Omental fat pad (tissue), 4 donors: Measurements from ENCODE around the gene SNRNP48. TPM values are rescaled to one million over a fixed set of nuclear protein-coding genes. Genes with fewer than 3 reads are reported as not detected.

Experiments
- ATAC-seq: fragments of 150-250 bp; one replicate; pipeline ENCODE4 v1.9.1; 2016; ENCODE audit warnings: mild to moderate bottlenecking, moderate library complexity; ENCODE audit not compliant: low FRiP score
- DNase-seq: peaks from one replicate; pipeline ENCODE4 v3.0.0-alpha.2; 2019; ENCODE audit warnings: low spot score
- CTCF ChIP-seq, 3 donors: fragments of 450-650 bp; IDR thresholded peaks; one replicate each; pipeline ENCODE4 v1.5.1; 2016 to 2017; ENCODE audit warnings: antibody characterized with exemption in 3 of 3, mild to moderate bottlenecking in 3 of 3, moderate library complexity in 2 of 3
- total RNA-seq, 4 donors: library from RNA; depleted of rRNA; stranded (reverse); fragments of >200 nt; gene quantifications; one replicate each; pipeline ENCODE4 v1.1.0, GENCODE V29; 2016

Gene SNRNP48
- total RNA-seq, 4 donors from 2014 or later: 8.4 to 14.2 (median 11.5) TPM

GRCh38 chr6:7569082-7569481 lies 20.9 kb upstream of the SNRNP48 start:
- no peak for TF ChIP-seq CTCF (IDR thresholded peaks at IDR 0.05)
- DNase-seq: no peak

GRCh38 chr6:7572213-7572943 lies 17.6 kb upstream of the SNRNP48 start:
- DNase-seq (no peak), ATAC-seq (no peak)
- no peak for TF ChIP-seq CTCF (IDR thresholded peaks at IDR 0.05)

More at GRCh38 chr6:7569082-7569481, 20.9 kb upstream of the SNRNP48 start:
- ATAC-seq: no peak

- no peak for DNase-seq
- no peak for ATAC-seq
- no peak for TF ChIP-seq CTCF (IDR thresholded peaks at IDR 0.05)
These were observed 15.5 kb upstream of the SNRNP48 start for GRCh38 chr6:7574500-7574899.

GRCh38 chr6:7578516-7578915 lies 11.5 kb upstream of the SNRNP48 start:
- no peak for TF ChIP-seq CTCF (IDR thresholded peaks at IDR 0.05)
- DNase-seq: no peak
- ATAC-seq: no peak

- no peak for TF ChIP-seq CTCF (IDR thresholded peaks at IDR 0.05)
- ATAC-seq: no peak
- no peak for DNase-seq
These were observed 11.1 kb upstream of the SNRNP48 start for GRCh38 chr6:7578931-7579330.

- DNase-seq (no peak), ATAC-seq (no peak)
- TF ChIP-seq CTCF (IDR thresholded peaks at IDR 0.05): no peak
These were observed 10.1 kb upstream of the SNRNP48 start for GRCh38 chr6:7579851-7580250.

GRCh38 chr6:7580537-7580926 lies 9.5 kb upstream of the SNRNP48 start:
- no peak for TF ChIP-seq CTCF (IDR thresholded peaks at IDR 0.05)
- ATAC-seq (no peak), DNase-seq (no peak)
